ENCODE data around the gene SLC39A3.
"Not testable (repeated sequence)": the region's sequence is repeated elsewhere in the genome, so short reads cannot be mapped to it uniquely, and the experiment has no call there.

Gene SLC39A3

DNA sequence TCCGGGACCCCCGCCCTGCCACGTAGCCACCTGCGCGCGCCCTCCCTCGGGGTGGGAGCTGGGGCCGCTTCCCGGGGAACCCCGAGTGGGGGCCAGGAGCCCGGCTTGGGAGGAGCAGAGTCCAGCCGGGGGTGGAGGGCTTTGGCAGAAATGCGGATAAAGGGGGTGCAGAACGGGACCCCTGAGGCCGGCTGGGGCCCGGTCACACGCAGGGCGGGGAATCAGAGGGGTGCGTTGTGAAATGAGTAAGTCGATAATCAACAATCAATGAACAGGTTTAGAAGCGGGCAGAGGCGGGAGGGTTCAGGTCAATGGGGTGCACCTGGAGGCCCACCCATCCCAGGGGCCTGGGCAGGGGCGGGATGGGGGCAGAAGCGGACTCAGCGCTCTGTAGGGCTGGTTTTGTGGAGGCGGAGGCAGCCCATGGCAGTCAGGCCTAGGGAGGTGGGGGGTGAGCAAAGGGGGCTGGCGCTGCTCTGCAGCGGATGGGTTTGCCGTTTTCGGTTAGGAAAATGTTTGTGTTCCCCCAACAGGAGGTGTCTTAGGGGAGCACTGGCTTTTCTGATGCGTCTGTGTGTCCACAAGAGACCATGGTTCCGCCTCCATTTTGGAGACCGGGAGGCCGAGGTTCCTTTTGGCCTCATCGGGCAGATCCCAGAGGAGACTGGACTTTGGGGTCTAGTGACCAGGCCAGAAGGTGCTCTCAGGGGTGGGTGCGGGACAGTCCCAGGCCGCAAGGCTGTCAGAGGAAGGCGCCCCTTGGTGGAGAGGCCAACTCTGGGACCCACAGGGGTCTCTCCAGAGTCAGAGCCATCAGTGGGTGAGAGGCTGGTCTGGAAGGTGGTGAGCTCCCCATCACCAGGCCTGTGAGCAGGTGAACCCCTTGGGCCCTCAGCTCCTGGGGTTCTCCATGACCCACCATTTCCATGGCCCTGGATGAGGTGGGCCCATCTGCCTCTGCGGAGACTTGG, 18.0 kb downstream of the SLC39A3 start:
- DNase-seq: no peak

DNA sequence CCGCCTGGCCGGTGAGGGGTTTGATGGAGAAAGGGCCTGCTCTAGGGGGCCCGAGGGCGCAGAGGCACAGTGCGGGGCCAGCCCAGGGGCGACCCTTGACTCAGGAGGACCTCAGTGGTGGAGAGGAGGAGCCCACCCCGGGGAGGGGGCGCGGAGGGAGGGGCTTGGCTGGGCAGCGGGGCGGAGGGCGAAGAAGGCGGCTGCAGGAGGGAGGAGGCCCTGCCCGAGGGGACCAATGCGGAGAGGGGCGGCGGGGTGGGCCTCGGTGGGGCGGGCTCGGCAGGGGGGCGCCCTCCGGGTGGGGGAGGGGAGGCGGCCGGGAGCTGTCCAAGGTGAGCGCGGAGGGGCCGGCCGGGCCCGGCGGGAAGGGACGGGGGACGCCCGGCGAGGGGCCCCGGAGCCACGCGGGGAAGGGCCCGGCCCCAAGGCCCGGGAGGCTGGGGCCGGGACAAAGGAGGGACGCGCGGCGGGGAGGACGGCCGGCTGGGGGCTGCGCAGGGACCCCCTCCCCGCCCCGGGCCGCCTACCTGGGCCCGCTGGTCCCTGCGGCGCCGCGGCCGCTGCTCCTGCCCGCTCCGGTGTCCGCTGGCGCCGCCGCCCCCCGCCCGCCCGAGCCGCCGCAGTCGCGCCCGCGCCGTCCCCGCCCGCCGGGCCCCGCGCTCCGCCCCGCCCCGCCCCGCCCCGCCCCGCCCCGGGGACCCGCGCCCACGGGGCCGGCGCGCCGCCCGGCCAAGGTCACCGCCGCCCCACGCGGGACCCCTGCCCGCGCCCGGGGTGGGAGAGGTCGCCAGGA, 18.8 kb downstream of the SLC39A3 start, which contains the start of gene DIRAS1:
DIRAS1 (minus strand) TSS at position 596 of the 793 bp plus-strand sequence. CDS start 3,566 bp downstream, outside the sequence.
- DNase-seq: no peak

DNA sequence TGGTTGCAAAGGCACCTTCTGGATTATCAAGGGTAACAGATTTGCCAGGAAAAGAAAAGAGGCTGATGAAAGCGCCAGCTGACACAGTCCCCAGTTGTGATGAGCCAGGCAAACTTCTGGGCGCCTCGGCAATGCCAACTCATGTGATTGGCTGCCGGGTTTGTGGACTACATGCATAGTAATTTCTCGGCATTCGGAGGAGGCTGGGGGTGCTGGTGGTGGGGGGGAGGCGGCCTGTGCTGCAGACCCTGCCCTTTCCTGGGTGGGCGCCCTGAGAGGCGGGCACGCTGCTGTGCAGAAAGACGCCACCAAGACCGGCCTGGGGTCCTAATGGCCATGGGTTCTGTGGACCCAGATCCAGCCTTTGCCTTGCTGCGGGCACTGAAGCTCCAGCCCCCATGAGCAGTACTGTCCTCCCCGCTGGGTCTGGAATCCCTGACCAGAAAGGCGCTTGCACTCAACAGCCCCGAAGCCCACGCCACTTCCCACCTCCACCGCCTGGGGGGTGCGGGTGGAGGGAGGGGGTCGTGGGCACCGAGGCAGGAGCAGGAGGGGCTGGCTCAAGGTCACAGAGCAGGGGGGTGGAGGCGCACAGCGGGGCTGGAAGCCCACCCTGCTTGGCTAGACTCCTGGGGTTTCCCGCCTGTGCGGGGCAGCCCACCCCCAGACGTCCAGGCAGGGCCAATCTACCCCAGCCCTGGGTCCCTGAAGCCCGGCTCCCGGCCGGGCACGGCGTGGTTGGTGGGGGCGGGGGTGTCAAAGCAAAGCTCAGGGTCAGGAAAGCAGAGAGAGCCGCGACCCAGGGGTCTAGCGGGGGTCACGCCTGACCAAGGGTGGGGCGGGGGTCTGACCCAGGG, 19.7 kb downstream of the SLC39A3 start:
- DNase-seq: no peak

DNA sequence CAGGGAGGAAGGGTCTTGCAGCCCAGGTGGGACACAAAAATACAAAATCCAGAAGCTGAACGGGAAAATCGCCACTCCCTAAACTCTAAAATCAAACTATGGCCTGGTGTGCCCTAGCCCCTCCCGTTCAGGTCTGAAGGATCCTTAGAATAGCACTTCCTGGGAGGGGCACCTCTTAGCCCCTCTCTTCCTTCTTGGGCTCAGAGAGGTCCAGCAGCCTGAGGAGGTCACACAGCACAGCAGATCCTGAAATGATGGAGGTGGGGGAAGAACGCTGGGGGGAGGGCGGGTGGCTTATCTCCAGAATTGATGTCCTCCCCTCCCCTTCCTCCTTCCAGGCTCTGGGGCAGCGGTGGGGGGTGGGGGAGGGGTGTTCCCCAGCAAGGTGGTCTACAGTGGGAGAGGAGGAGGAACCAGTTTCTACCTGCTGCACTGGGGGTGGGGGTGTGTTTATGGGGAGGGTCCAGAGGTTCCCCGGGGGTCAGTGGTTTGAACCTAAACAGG, 20.5 kb downstream of the SLC39A3 start:
- DNase-seq: no peak

DNA sequence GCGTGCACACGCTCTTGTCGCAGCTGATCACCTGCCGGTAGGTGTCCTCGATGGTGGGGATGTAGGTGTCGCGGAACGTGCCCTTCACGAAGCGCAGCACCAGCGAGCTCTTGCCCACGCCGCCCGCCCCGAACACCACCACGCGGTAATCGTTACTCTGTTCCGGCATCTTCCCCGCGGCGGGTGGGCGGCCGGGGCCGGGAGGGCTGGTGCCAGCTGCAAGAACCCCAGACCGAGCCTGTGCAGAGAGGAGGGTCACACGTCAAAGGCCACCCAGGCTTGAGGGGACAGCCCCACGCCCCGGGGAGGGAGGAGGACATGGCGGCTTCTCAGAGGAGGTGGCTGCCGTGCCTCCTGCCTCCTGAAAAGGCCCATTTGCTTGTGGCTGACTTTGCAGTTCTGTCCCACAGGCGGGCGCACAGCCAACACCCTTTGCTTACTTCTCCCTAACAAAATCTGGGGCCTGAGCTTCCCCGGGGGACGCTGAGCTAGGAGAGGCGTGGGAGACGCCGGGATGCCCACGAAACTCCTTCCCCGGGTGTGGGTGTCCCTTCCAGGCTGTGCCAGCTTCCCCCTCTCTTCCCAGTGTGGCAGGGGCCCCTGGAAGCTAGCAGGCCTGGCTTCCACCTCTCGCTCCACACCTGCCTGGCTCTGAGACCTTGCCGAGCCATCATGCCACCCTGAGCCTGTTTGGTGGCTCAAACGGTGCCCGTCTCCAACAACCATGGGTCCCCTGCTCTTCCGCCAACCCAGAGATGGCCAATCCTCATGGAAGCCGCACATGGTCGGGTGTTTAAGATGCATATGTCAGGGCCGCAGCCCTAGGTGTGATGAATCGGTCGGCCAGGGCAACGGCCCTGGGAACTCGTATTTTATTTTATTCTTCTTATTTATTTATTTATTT, 21.9 kb downstream of the SLC39A3 start:
- DNase-seq: no peak

DNA sequence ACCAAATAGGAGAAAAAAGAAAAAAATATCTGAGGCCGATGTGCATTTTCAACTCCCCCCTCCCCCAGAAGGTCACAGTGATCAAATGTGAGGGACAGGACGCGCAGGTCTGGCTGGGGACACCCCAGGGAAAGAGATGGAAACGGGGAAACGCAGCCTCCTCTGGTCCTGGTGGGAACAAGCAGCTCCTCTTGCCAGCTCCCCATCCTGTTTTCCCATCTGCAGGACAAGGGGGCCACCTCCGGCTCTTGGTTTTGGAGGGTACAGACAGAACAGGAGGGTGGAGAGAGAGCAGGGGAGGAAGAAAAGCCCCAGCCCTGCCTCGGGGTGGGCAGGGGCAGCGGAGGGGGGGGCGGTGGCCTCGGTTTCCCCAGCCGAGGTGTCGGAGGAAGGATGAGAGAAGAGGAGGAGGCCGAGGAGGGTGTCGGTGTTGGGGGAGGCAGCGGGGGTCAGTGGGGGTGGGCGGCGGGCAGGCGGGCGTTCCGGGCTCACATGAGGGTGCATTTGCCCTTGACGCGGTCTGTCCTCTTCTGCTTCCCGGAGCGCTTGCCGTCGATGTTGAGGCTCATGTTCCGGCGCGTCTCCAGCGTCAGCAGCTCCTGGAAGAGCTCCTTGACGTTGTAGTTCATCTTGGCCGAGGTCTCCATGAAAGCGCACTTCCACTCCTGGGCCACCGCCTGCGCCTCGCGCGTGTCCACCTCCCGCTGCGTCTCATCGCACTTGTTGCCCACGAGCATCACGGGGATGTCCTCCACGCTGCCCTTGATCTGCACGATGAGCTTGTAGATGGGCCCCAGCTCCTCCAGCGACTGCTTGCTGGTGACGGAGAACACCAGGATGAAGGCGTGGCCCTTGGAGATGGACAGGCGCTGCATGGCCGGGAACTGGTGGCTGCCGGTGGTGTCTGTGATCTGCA, 22.8 kb downstream of the SLC39A3 start:
- no peak for DNase-seq

DNA sequence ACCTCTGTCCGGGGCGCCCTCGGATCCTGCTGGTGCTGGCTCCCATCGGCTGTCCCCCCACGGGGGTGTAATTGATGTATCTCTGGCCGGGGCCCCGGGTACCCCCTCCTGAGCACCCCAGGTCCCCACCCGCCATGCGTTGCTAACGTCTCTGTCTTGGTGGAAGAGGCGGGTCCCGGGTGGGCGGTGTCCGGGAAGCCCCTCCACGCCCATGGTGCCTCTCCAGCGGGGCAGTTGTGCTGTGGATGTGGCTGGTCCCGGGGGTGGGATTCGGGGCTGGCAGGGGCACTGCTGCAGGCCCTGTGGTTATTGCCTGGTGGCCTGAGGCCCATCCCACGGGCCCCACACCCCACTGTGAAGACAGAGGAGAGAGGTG, 23.6 kb downstream of the SLC39A3 start:
- no peak for DNase-seq

DNA sequence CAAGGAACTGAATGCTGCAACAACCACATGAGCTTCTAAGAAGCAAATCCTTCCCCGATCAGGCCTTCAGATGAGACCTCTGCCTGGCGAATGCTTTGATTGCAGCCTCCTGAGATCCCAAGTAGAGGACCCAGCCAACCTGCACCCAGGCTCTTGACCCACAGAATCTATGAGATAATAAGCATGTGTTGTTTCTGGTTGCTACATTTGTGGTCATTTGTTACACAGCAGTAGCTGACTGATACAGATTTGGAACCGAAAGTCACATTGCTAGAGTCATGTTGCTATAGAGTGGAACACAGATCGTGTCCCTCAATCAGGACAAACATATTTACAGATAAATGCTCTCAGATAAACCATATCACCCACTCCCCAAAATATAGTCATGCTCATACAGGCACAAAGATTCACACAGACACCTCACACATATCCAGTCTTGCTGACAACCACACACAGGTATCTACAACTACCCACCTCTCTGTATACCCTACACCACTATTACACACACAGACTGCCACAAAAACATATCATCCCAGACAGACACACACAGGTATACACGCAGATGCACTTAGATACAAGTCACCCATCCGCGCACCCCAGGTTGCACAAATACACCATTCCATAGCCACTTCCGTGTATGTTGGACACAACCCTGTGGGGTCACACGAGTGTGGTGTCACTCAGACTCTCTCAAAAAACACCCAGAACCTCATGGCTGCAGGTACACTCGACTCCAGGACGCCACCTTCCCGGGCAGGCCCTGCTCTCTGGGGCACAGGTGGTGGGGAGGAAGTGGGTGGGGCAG, 24.1 kb downstream of the SLC39A3 start:
- DNase-seq: no peak

DNA sequence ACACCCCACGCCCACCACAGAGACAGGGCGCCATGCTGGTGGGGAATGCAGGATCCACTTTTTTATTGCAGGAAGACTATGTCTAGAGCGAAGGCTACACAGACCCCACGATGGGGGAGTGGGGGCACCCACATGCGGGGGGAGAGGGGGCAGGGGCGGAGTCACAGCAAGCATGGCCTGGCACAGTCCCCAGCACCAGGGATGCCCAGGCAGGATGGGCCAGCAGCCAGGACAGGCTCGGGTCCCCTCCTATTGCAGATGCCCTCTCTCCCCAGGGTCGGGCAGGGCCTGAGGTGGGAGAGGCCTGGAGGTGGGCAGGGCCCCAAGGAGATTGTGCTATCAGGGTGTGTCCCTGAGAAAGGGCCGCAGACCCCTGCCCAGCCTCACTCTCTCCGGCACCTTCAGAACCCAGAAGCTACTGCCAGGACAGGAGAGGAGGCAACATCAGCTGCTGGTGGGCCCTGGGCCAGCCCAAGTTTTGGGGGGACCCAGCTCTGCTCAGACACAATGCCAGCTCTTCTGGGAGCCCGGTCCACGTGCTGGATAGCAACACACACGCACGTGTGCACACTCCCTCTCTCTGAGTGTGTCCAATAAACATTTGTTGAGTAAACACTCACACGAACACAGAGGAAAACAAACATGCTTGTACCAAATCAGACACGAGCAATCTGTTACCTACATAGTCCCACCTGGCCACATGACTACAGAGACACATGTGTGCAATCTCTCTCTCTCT, 25.1 kb downstream of the SLC39A3 start:
- no peak for DNase-seq

DNA sequence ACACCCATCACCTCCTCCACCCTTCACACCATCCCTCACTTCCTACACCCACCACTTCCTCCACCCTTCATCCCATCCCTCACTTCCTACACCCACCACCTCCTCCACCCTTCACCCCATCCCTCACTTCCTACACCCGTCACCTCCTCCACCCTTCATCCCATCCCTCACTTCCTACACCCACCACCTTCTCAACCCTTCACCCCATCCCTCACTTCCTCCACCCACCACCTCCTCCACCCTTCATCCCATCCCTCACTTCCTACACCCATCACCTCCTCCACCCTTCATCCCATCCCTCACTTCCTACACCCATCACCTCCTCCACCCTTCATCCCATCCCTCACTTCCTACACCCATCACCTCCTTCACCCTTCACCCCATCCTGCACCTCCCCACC, 25.7 kb downstream of the SLC39A3 start:
- not testable (repeated sequence) for DNase-seq

DNA sequence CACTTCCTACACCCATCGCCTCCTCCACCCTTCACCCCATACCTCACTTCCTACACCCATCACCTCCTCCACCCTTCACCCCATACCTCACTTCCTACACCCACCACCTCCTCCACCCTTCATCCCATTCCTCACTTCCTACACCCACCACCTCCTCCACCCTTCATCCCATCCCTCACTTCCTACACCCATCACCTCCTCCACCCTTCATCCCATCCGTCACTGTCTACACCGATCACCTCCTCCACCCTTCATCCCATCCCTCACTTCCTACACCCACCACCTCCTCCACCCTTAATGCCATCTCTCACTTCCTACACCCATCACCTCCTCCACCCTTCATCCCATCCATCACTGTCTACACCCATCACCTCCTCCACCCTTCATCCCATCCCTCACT, 26.6 kb downstream of the SLC39A3 start:
- DNase-seq: not testable (repeated sequence)

DNA sequence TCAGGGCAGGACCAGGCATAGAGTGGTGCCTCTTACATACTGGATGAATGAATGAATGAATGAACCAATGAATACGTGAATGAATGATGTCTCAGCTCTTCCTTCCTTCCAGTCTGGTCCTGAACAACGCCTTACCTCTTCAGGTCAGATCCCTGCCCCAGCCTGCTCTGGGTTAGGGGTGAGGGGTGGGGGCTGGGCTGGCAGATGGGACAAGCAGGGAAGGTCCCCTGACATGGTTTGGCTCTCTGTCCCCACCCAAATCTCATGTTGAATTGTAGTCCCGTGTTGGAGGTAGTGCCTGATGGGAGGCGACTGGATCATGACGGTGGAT, 28.0 kb downstream of the SLC39A3 start:
- DNase-seq: no peak

DNA sequence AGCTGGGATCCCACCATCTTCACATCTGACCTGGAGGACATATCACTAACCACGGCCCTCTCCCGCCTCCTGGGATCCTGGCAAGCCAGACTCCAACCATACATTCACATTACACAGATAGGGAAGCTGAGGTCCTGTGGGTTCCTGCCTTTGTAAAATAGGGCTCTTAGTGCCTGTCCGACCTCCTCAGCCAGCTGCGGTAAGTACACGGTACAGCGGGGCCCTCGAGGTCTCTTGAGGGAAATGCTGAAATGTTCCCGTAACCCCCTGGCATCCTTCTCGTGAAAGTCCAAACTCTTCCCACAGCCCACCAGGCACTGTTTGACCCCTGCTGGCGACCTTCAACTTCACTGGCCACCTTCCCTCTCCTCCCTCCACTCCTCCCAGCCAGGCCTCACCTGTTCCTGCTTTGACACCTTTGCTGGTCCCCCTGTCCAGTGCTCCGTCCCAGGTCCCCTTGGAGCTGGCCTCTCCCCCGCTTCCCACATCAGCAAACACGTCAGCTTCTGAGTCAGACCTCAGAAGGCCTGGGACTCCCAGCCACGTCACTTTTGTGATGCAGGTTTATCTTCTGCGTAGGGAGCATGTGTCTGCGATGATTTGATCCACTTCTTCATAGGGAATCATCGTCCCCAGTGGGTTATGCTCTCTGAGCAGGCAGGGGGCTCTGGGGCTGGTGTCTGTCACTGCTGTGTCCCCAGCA, 28.5 kb downstream of the SLC39A3 start:
- no peak for DNase-seq

DNA sequence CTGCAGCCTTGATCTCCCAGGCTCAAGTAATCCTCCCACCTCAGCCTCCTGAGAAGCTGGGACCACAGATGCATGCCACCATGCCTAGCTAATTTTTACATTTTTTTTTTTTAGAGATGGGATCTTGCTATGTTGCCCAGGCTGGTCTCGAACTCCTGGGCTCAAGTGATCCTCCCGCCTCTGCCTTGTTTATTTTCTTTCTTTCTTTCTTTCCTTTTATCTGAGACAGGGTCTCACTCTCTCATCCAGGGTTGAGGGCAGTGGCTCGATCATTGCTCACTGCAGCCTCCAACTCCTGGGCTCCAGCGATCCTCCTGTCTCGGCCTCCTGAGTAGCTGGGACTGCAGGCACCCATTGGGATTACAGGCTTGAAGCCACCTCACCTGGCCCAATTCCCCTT, 33.6 kb downstream of the SLC39A3 start:
- no peak for DNase-seq

DNA sequence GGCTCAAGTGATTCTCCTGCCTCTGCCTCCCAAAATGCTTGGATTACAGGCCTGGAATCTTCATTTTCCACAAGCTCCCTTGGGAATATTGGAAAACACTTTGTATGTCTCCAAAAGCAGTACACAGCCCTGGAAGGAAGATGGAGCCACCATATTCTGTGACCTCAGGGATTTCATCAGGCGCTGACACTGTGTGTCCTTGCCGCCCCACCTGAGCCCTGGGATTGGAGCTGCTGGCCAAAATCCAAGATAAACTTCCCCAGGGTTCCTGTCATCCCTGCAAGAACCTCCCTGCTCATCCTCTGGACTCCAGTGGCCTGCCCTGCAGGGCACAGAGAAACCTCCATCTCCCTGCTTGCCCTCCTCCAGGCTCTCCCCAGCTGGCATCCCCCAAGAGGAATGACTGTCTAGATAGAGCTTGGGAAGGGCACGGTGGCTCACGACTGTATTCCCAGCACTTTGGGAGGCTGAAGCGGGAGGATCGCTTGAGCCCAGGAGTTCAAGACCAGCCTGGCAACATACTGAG, 36.1 kb downstream of the SLC39A3 start:
- DNase-seq: no peak

DNA sequence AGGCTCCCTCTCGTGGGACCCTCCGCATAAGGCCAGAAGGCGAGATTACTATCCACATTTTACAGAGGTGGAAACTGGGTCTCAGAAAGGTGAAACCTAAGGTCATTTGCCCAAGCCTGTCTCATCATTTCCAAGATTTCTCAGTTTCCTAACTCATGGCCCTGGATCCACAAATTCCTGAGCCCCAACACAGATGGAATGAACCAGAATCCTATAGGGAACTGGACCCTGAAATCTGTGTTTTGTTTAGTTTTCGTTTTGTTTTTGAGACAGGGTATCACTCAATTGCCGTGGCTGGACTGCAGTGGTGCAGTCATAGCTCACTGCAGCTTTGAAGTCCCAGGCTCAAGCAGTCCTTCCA, 36.8 kb downstream of the SLC39A3 start:
- no peak for DNase-seq

DNA sequence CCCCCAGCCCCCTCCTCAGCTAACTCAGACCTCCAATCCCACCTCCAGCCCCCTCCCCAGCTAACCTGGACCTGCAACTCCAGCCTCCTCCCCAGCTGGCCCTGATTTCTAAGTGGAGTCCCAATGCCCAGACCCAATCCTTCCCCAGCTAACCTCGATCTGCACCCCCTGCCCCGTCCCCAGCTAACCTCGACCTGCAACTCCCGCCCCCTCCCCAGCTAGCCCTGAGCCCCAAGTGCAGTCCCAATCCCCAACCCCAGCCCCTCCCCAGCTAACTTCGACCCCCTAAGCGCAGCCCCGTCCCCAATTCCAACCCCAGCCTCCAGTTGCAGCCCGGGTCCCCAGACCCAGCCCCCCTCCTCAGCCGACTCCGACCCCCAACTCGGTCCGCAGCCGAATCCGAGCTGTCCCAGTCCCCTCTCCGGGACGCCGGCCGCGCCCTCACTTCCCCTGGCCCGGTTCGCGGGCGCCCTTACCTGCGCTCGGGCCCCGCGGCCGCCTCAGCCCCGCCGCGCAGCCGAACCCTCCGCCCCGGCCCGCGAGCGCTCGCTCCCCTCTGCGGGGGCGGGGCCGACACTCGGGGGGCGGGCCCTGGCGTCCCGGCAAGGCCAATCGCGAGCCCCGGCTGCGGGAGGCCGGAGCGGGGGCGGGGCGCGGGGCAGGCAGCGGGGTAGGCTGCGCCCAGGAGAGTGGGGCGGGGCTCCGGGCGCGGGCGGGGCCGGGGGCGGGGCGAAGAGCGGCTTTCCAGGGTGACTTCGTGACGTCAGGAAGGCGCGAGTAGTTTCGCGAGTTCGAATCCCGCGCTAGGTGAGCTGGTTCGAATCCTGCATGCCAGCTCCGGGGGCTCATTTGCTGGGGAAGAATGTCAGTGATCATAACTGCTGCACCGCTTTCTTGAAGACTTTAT, 37.4 kb downstream of the SLC39A3 start, which contains the start of gene GNG7:
GNG7 (minus strand) TSS at position 525 of the 907 bp plus-strand sequence. CDS start 182,006 bp downstream, outside the sequence.
- DNase-seq: peak; percentile 77

Measured in NCI-H1105 treated with DMSO at 0.1 percent for 48 hours (cell line).